ENCODE results near the gene SUGCT.
A peak's percentile ranks its signal among the peaks of the same experiment; 100 is the strongest.

SUGCT gene

DNA sequence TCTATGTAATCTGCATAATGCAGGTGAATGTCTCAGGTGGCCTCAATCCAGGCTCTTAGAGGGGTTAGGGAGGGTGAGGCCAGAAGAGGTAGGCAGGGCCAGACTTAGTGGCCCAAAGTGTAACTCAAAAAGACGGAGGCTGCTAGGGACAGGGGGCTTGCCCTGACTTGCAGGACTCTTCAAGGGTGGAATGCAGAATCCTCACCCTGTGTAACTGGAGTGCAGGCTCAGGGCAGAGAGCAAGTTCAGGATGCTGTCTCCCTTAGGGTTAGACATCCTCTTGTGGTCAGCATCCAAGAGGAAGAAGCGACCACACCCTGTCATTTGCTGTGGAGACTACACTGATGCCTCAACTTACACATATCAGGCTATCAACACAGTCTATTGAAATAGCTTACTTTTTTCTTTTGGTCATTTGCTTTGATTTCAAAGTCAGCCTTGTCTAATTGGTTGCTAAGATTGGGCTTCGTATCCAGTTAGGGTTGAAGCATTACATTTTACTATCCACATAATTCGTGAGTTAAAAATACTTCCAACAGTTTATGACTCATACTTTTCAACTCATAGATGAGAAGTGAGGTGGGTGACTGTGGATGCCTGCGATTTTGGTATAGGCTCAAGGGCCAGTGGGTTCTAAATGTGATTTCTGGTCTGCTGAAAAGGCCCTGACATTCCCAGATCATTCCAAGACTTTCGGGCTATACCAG is 563.6 kb downstream of the SUGCT start:
- in situ Hi-C loops (cut with HindIII; ENCODE audit: low pct_unique_long_range_greater_than_20kb, low sequenced_read_pairs), result no loop called here
- no peak for DNase-seq (ENCODE audit: low read depth in 1 of 2, low spot score in 1 of 2)
- no peak for TF ChIP-seq JUND (IDR thresholded peaks at IDR 0.05; ENCODE audit: low read depth)

DNA sequence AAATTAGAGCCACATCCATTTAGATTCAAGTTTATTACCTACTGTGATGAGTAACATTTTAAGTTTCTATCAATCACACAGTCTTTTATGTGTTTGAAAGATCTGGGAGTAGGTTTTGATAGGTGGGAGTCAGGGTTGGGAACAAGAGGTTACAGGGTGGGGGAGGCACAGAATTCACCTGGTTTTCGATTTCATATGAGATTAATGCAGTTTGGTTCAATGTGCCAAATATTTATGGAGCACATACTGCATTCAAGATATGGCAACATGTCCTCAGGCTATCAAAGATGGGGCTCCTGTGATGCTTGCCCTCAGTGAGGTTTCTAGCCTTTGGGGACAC is 564.1 kb downstream of the SUGCT start:
- in situ Hi-C loops (cut with HindIII; ENCODE audit: low pct_unique_long_range_greater_than_20kb, low sequenced_read_pairs), result no loop called here
- no peak for DNase-seq (ENCODE audit: low read depth in 1 of 2, low spot score in 1 of 2)
- no peak for TF ChIP-seq JUND (IDR thresholded peaks at IDR 0.05; ENCODE audit: low read depth)

DNA sequence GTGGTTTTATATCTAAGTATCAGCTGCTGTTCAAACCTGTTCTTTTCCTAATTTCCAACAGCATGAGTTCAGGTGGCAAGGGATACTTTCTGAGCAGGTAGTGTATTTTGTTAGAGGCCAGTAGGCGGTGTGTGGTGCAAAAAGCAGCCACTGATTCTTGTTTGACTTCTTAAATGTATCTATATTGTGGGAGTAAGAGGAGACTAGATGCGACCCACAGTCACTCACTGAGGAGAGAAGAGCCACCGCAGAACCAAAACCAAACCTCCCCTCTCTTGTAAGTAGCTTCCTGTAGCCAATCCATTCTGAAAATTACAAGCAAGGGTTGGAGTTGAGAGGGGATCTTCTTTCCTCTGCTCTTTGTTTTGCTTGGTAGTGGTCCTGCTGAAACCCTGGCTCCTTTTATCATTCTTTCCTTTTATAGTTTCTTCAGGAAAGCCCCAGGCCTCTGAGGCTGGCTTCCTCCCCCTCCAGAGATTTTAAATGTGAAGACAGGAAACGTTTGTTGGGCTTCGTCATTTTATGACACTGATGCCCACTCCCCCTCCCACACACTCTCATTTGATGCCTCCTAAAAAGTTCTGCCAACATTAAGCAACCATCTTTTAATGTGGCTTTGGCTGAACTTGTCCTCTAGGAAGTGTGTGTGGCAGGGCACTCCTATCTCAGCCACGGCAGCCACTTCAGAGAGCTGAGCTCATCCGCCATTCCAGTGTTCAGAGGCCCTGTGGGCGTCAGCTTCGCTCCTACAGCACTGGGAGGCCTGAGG is 566.0 kb downstream of the SUGCT start:
- TF ChIP-seq JUND (IDR thresholded peaks at IDR 0.05; ENCODE audit: low read depth), result no peak
- DNase-seq (ENCODE audit: low read depth in 1 of 2, low spot score in 1 of 2), result peak in 1 of 2 experiments; percentile 47
- in situ Hi-C loops (cut with HindIII; ENCODE audit: low pct_unique_long_range_greater_than_20kb, low sequenced_read_pairs), result no loop called here

DNA sequence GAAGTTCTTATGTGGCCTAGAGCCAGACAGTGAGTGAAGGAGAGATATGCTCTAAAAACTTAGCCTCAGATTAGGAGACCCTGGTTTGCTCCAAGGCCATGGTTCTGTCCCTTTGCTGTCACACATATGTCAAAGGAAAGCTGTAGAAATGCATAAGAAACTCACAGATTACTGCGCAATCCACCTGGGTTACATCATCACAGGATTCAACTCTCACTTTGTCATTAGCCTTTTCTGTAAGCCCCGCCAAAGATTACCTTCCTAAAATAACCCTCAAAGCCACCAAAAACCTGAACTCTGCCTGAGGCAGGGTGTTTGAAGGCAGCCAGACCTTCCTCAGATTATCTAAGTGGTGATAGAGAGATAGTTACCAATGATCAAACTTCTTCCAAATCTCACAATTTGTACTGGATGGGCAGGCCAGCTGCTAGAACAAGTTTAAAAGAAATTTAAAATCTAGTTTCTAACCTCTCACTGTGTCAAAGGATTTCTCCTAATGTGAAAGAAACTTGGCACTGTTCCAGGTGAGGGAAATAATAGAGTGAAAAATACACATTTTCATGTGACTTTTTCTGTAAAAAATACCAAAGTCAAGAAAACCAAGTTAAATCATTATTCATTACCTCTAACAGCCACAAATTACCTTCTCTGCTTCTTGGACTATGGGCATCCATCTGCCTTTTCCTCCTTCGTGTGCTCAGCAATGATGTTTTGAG is 567.2 kb downstream of the SUGCT start:
- no peak for TF ChIP-seq JUND (IDR thresholded peaks at IDR 0.05; ENCODE audit: low read depth)
- no peak for DNase-seq (ENCODE audit: low read depth in 1 of 2, low spot score in 1 of 2)
- in situ Hi-C loops (cut with HindIII; ENCODE audit: low pct_unique_long_range_greater_than_20kb, low sequenced_read_pairs), result no loop called here

DNA sequence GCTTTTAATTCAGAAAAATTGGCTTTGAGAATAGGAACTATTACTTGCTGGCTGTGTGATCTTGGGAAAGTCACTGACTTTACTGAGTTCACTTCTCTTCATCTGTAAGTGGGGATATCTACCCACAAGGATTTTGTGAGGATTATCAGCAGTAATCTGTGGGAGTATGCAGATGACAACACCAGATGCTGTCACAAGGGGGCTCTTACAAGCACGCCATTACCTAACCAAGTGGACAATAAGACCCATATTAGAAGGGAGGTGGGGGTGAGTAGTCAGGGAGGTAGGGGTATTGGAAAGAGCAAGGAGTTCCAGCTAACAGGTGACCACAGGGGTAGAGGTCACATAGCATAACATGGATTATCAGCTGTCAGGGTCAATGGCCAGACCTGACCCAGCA is 569.4 kb downstream of the SUGCT start:
- in situ Hi-C loops (cut with HindIII; ENCODE audit: low pct_unique_long_range_greater_than_20kb, low sequenced_read_pairs), result no loop called here
- DNase-seq (ENCODE audit: low read depth in 1 of 2, low spot score in 1 of 2), result no peak

DNA sequence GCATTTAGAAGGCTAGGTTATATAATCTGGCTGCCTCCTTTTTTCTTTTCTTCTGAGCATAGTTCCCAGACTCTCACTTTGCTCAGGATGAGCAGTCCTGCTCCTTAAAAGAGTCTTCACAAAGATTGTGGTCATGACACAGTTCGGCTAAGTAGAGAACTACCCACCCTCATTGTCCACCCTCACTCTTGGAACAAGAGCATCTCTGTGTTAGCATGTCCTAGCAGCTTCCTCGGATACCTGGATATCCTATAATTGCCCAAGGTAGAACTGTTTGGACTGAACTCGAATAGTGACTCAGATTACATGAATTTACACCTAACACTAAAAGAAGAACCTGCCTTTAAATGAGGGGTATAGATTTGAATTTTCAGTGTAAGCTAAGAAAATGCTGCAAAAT is 572.0 kb downstream of the SUGCT start:
- in situ Hi-C loops (cut with HindIII; ENCODE audit: low pct_unique_long_range_greater_than_20kb, low sequenced_read_pairs), result no loop called here
- TF ChIP-seq JUND (IDR thresholded peaks at IDR 0.05; ENCODE audit: low read depth), result no peak
- DNase-seq (ENCODE audit: low read depth in 1 of 2, low spot score in 1 of 2), result no peak

More for the DNA sequence above, 569.4 kb downstream of the SUGCT start:
- no peak for TF ChIP-seq JUND (IDR thresholded peaks at IDR 0.05; ENCODE audit: low read depth)

DNA sequence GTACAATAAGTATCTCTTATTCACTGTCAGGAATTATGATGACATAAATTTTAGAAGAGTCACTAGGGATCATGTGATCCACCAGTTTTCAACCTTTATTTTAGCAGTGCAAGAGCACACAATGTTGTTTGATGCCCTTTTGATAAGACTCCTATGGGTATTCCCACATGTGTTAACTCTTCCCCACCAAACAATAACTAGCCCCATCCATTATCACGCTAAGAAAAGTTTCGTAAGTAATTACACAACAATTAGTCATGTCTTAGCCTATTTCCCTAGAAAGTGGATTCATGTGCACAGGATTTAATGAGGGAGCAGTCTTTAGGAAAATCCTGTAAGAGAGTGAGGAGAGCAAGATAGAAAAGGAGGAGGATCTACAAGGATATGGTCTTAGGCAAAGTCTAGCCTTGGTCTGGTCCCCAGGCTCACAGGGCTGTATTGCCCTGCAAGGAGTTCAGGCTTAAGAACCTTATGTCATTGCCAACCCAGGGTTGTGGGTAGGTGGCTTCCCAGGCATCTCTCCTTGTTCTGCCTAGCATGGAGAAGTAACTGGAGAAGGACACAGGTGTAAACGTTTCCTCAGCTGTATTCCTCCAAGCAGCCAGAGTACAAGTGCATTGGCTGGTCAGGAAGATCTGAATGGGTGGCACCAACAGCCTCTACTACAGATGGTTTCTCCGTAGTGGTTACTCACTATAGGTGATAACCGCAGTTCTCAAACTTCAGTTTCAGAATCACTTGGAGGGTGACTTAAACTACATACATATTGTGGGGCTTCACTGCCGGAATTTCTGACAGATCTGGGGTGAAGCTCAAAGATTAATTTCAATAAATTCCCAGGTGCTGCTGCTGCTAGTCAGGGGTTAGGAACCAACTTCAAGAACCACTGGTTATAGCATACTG is 574.5 kb downstream of the SUGCT start:
- TF ChIP-seq JUND (IDR thresholded peaks at IDR 0.05; ENCODE audit: low read depth), result no peak
- in situ Hi-C loops (cut with HindIII; ENCODE audit: low pct_unique_long_range_greater_than_20kb, low sequenced_read_pairs), result no loop called here
- DNase-seq (ENCODE audit: low read depth in 1 of 2, low spot score in 1 of 2), result no peak

DNA sequence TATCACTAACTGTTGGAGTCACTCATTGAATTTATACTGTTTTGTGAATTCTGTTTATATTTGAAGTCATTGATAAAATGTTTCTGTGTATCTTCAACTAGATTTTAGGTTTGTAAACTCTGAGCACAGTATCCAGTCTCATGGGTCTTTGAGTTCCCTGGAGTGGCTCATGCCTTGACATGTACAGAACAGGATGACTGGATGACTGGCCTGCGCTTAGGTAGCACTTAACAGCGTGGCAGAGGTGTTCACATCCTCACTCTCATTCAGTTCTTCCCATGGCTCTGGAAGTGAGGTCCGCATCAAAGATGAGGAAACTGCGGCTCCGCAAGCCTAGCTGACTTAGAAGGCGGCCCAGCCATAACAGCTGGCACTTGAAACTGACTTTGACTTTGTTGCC is 576.9 kb downstream of the SUGCT start:
- in situ Hi-C loops (cut with HindIII; ENCODE audit: low pct_unique_long_range_greater_than_20kb, low sequenced_read_pairs), result no loop called here
- DNase-seq (ENCODE audit: low read depth in 1 of 2, low spot score in 1 of 2), result no peak
- no peak for TF ChIP-seq JUND (IDR thresholded peaks at IDR 0.05; ENCODE audit: low read depth)

DNA sequence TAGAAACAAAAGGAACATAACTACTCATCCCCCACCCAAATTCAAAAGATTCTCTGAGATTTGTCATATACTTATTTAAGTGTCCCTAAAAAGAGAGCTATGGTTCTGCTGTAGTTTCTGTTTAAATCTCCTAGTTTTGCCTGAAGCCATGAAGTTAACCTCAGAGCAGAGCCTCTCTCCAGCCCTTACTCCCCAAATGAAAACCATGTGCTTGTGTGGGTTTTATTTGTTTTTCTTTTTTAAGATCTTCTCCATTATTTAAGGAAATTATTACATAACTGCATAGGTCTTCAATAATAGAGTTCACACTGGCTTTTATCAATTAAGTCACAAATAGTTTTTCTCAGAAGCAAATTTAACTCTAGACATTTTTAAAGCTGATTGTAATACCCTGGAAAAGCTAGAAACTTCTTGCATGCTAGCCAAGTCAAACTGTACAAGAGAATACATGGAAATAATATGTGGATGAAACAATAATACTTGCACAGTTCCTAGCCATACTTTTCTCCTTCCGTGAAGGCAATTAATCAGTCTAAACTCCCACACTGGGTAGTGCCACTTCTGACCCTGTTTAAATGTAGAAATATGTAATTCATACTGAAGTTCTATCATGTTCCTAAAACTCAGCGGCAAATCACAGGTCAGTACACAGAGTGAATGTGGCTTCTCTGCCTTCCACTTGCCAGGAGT is 579.7 kb downstream of the SUGCT start:
- in situ Hi-C loops (cut with HindIII; ENCODE audit: low pct_unique_long_range_greater_than_20kb, low sequenced_read_pairs), result no loop called here
- no peak for TF ChIP-seq JUND (IDR thresholded peaks at IDR 0.05; ENCODE audit: low read depth)
- no peak for DNase-seq (ENCODE audit: low read depth in 1 of 2, low spot score in 1 of 2)

DNA sequence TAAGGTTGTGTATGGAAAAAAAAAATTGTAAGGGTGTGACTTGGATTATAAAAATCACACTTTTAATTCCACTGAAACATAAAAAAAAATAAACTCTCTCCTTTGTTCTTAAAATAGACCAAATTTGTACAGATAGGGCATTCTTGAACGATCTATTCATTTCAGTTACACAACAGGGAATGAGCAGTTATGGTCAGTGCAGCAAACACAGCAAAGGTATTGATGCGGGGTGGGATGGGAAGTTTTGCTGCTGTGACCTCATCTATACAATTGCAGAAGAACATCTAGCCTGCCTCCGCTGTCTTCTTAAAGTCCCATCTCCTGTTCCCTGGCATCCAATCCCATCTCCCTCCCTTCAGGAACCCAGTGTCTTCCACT is 580.2 kb downstream of the SUGCT start:
- in situ Hi-C loops (cut with HindIII; ENCODE audit: low pct_unique_long_range_greater_than_20kb, low sequenced_read_pairs), result no loop called here
- no peak for DNase-seq (ENCODE audit: low read depth in 1 of 2, low spot score in 1 of 2)
- no peak for TF ChIP-seq JUND (IDR thresholded peaks at IDR 0.05; ENCODE audit: low read depth)

DNA sequence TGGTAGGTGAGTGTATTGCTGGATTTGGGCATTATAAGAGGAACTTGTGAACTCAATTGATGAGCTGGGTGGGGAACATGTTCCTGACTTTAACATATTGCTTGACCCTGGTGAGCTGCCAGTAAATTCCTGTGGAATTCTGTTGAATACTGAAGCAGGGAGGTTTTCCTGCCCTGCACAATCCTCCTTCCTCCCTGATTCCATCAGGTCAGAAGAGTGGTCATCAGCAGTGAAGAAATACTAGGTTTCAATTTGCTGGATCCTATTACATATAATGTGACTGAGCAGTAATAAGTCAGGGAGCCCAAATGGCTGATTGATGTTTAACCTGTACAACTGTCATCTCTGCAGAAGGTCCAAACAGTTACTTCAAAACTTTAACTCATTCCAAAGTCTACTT is 581.2 kb downstream of the SUGCT start:
- DNase-seq (ENCODE audit: low read depth in 1 of 2, low spot score in 1 of 2), result no peak
- in situ Hi-C loops (cut with HindIII; ENCODE audit: low pct_unique_long_range_greater_than_20kb, low sequenced_read_pairs), result no loop called here
- TF ChIP-seq JUND (IDR thresholded peaks at IDR 0.05; ENCODE audit: low read depth), result no peak

DNA sequence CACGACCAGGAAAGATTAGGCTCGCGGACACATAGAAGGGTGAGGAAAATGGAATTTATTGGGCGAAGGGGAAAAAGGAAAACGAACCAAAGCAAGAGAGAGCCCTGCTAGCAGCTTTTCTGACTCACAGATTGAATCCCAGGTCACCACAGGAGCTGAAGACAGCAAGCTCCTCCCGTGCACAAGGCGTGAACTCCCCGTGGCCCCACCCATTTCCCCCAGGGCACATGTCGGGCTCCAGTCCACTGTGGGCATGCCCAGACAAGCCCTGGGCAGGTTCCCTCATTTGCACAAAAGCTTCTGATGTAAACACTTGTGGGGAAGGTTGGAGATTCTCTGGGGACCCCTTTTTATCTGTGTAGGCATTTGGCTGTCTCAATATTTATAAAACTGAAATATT is 582.4 kb downstream of the SUGCT start:
- DNase-seq (ENCODE audit: low read depth in 1 of 2, low spot score in 1 of 2), result peak; percentile 24 to 95
- in situ Hi-C loops (cut with HindIII; ENCODE audit: low pct_unique_long_range_greater_than_20kb, low sequenced_read_pairs), result no loop called here
- TF ChIP-seq JUND (IDR thresholded peaks at IDR 0.05; ENCODE audit: low read depth), result no peak
